Measurements from ENCODE around the gene BANF2.

GRCh38 chr20:17678295-17678694, 21.5 kb upstream of the BANF2 start:
- TF ChIP-seq ZNF274 (IDR thresholded peaks at IDR 0.05; ENCODE audit: low read depth, low read length) (no peak), YY1 (IDR thresholded peaks at IDR 0.05; ENCODE audit: insufficient read depth, insufficient read length) (no peak), SUZ12 (IDR thresholded peaks at IDR 0.05; ENCODE audit: extremely low read depth, insufficient read depth, insufficient read length) (no peak)
